Osteoblast (primary cell): ENCODE data around the gene PITPNC1. TPM values are rescaled to one million over a fixed set of nuclear protein-coding genes. Genes with fewer than 3 reads are reported as not detected.

Experiments
- DNase-seq: peaks from one replicate; pipeline ENCODE4 v3.0.0; 2011; ENCODE audit warnings: low spot score, mixed read lengths; ENCODE audit not compliant: insufficient read length; ENCODE audit errors: missing footprints
- H2AFZ ChIP-seq: 2 replicates; pipeline ENCODE4 v1.6.0; 2011; ENCODE audit warnings: mild to moderate bottlenecking, low read length
- H3K27ac ChIP-seq: 2 replicates; pipeline ENCODE4 v1.5.1; 2011; ENCODE audit warnings: mild to moderate bottlenecking, low read depth, low read length, moderate library complexity
- H3K27me3 ChIP-seq: 2 replicates; pipeline ENCODE4 v1.6.0; 2012; ENCODE audit warnings: mild to moderate bottlenecking, control low read depth, inconsistent platforms, low read length, moderate library complexity; ENCODE audit not compliant: insufficient read depth
- H3K36me3 ChIP-seq: 2 replicates; pipeline ENCODE4 v1.5.1; 2011; ENCODE audit warnings: mild to moderate bottlenecking, low read length, control low read depth, moderate library complexity; ENCODE audit not compliant: insufficient read depth
- H3K4me1 ChIP-seq: 2 replicates; pipeline ENCODE4 v1.5.1; 2011; ENCODE audit warnings: mild to moderate bottlenecking, low read length, control low read depth, moderate library complexity; ENCODE audit not compliant: insufficient read depth
- H3K4me2 ChIP-seq: 2 replicates; pipeline ENCODE4 v1.6.0; 2011; ENCODE audit warnings: mild to moderate bottlenecking, low read length; ENCODE audit not compliant: insufficient read depth
- H3K4me3 ChIP-seq: fragments of 200-600 bp; sonication (generic); 3 replicates; pipeline ENCODE4 v1.5.1; 2012; ENCODE audit warnings: mild to moderate bottlenecking, low read length, inconsistent platforms; ENCODE audit not compliant: insufficient read depth
- H3K79me2 ChIP-seq: 2 replicates; pipeline ENCODE4 v1.6.0; 2012; ENCODE audit warnings: mild to moderate bottlenecking, low read length, control low read depth, inconsistent platforms; ENCODE audit not compliant: insufficient read depth
- H3K9me3 ChIP-seq: 2 replicates; pipeline ENCODE4 v1.5.1; 2011; ENCODE audit warnings: low read depth, low read length, control low read depth
- H4K20me1 ChIP-seq: 2 replicates; pipeline ENCODE4 v1.6.0; 2012; ENCODE audit warnings: mild to moderate bottlenecking, low read length, control low read depth; ENCODE audit not compliant: insufficient read depth
- CTCF ChIP-seq: IDR thresholded peaks from 2 replicates; pipeline ENCODE4 v1.5.1; 2011; ENCODE audit warnings: mild to moderate bottlenecking, low read depth, low read length, moderate library complexity; ENCODE audit errors: extremely low read depth
- total RNA-seq: library from RNA; depleted of rRNA; stranded (reverse); fragments of >200 nt; gene quantifications from 2 replicates; pipeline ENCODE4 v1.2.3, GENCODE V29; 2012

Gene PITPNC1
- total RNA-seq, 1 donor = 6.2 TPM

GRCh38 chr17:67449845-67450755 is 73.0 kb downstream of the PITPNC1 start:
- no peak overlapping the region for H3K4me3 ChIP-seq
- H3K79me2 ChIP-seq = no peaks in the 10 kb centered on the region
- no peak for TF ChIP-seq CTCF
- H3K4me1 ChIP-seq = no peaks in the 10 kb centered on the region
- no peaks in the 10 kb centered on the region for H3K9me3 ChIP-seq
- H3K27me3 ChIP-seq = no peaks in the 10 kb centered on the region
- no peak overlapping the region for H3K27ac ChIP-seq
- no peak overlapping the region for H3K4me2 ChIP-seq
- DNase-seq = no peak
- H2AFZ ChIP-seq = no peak overlapping the region
- H4K20me1 ChIP-seq = no peaks in the 10 kb centered on the region
- no peaks in the 10 kb centered on the region for H3K36me3 ChIP-seq

DNA sequence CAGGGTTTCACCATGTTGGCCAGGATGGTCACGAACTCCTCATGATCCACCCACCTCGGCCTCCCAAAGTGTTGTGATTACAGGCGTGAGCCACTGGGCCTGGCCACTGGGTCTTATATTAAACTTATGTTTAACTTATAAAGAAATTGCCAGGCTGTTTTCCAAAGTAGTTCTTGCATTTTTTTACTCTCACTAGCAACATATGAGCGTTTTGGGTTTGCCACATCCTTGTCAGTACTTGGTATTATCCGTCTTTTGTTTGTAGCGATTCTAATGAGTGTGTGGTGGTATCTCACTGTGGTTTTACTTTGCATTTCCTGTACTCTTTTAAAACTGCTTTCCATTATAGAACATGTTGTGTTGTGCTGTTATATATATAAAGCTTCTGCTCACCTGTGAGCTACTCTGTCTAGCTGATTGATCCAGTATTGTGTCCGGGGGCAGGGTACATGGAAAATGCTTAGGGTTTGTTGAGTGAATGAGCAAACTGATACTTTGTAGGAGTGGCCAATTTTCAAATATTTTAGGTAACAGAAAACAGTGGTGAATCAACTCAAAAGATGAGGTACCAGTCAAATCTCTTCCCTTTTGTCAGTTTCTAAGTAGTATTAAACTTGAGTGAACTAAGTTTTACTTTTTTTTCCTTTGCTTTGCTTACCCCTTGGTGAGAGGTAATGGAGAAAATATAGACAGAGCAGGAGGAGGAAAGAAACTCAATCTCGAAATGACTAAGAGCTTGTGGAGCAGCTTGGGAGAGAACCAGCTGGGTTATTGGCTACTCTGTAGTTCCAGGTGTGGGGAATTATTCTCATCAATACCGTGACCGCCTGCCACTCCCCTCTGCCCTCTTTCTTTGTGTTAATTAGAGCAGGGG is 75.8 kb downstream of the PITPNC1 start:
- no peak for DNase-seq
- Histone ChIP-seq H3K4me3 (no peak overlapping the region), H3K27ac (no peak overlapping the region), H3K27me3 (no peaks in the 10 kb centered on the region), H3K36me3 (no peaks in the 10 kb centered on the region), H3K79me2 (no peaks in the 10 kb centered on the region), H3K4me2 (no peak overlapping the region), H2AFZ (no peak overlapping the region), H3K9me3 (peaks cover 2% of the 10 kb centered on the region), H4K20me1 (no peaks in the 10 kb centered on the region), H3K4me1 (no peaks in the 10 kb centered on the region)
- no peak for TF ChIP-seq CTCF

DNA sequence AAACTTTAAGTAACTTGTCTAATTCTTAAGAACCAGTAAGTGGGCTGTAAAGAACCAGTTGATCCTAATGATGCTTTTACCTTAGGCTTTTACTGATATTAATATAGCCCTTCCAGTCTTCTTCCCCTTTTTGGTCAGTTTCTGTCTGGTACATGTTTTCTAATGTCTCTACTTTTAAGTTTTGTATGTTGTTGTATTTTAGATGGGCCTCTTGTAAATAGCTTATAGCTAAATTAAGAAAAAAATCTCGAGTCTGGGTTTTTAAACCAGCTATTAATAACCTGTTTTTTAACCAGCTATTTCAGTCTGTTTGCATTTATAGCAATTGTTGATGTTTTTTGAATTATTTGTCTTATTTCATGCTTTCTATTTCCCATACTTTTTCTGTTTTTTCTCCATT is 79.0 kb downstream of the PITPNC1 start:
- no peak for DNase-seq
- no peak overlapping the region for H2AFZ ChIP-seq
- H4K20me1 ChIP-seq = no peaks in the 10 kb centered on the region
- no peak overlapping the region for H3K4me2 ChIP-seq
- no peak overlapping the region for H3K27ac ChIP-seq
- H3K4me3 ChIP-seq = no peak overlapping the region
- H3K27me3 ChIP-seq = no peaks in the 10 kb centered on the region
- no peak for TF ChIP-seq CTCF
- H3K4me1 ChIP-seq = no peaks in the 10 kb centered on the region
- peaks cover 5% of the 10 kb centered on the region for H3K9me3 ChIP-seq
- H3K79me2 ChIP-seq = no peaks in the 10 kb centered on the region
- H3K36me3 ChIP-seq = no peaks in the 10 kb centered on the region

DNA sequence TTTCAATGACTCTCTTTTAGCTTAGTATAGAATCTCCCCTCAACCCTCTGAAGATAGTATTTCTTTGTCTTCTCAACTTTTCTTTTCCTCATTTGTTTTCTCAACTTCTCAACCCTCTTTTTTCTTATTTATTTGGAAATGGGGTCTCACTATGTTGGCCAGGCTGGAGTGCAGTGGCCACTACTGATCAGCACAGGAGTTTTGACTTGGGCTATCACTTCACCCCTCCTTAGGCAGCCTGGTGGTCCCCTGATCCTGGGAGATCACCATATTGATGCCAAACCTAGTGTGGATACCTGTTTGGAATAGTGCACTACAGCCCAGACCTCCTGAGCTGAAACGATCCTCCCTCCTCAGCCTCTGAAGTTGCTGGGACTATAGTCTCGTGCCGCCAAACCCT is 79.8 kb downstream of the PITPNC1 start:
- no peak for DNase-seq
- H3K4me1 ChIP-seq = no peaks in the 10 kb centered on the region
- H3K27ac ChIP-seq = no peak overlapping the region
- TF ChIP-seq CTCF = no peak
- H3K79me2 ChIP-seq = no peaks in the 10 kb centered on the region
- no peak overlapping the region for H3K4me3 ChIP-seq
- H2AFZ ChIP-seq = no peak overlapping the region
- no peaks in the 10 kb centered on the region for H4K20me1 ChIP-seq
- H3K9me3 ChIP-seq = peaks cover 5% of the 10 kb centered on the region
- no peaks in the 10 kb centered on the region for H3K36me3 ChIP-seq
- H3K4me2 ChIP-seq = no peak overlapping the region
- H3K27me3 ChIP-seq = no peaks in the 10 kb centered on the region
